Astrocyte of the spinal cord (primary cell): ENCODE results near the gene RAB11B.
"Not testable (repeated sequence)": the region's sequence is repeated elsewhere in the genome, so short reads cannot be mapped to it uniquely, and the experiment has no call there.

Source experiments
- DNase-seq: peaks from one replicate; pipeline ENCODE4 v3.0.0; 2011; ENCODE audit warnings: low read depth, low spot score
- H3K4me3 ChIP-seq: 2 replicates; pipeline ENCODE4 v1.5.1; 2011; ENCODE audit warnings: low read depth, mild to moderate bottlenecking, low read length, moderate library complexity
- in situ Hi-C: cut with HindIII; loops from 2 replicates; pipeline ENCODE4 v1.10.0; 2017; ENCODE audit warnings: low sequenced_read_pairs
- TF ChIP-seq, protein P1 (sequence below): IDR thresholded peaks from 2 replicates; pipeline ENCODE4 v1.5.1; 2012; ENCODE audit warnings: low read depth, mild to moderate bottlenecking, low read length, inconsistent platforms

The RAB11B gene

DNA sequence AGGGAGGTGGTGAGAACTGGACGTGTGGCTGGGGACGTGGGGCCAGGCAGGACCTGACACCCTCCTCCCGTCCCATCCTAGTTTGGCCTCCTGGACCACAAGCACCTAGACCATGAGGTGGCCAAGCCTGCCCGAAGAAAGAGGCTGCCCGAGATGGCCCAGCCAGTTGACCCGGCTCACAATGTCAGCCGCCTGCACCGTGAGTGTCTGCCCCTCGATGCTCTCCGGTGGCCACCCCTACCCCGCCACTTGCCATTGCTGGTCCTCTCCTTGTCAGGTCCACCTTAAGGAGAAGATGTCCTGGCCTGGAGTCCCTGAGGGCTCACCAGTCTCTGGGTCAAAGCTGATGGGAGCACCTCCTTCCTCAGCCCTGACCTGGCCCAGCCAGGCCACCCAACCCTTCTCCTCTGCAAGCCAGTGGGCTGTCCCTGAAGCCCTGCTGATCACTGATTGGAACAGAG is 24.0 kb upstream of the RAB11B start:
- no peak overlapping the region for H3K4me3 ChIP-seq
- TF ChIP-seq, protein P1, sequence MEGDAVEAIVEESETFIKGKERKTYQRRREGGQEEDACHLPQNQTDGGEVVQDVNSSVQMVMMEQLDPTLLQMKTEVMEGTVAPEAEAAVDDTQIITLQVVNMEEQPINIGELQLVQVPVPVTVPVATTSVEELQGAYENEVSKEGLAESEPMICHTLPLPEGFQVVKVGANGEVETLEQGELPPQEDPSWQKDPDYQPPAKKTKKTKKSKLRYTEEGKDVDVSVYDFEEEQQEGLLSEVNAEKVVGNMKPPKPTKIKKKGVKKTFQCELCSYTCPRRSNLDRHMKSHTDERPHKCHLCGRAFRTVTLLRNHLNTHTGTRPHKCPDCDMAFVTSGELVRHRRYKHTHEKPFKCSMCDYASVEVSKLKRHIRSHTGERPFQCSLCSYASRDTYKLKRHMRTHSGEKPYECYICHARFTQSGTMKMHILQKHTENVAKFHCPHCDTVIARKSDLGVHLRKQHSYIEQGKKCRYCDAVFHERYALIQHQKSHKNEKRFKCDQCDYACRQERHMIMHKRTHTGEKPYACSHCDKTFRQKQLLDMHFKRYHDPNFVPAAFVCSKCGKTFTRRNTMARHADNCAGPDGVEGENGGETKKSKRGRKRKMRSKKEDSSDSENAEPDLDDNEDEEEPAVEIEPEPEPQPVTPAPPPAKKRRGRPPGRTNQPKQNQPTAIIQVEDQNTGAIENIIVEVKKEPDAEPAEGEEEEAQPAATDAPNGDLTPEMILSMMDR, result no peak

GRCh38 chr19:8366961-8367326 is 23.2 kb upstream of the RAB11B start:
- no peak overlapping the region for H3K4me3 ChIP-seq

More for the DNA sequence above, 24.0 kb upstream of the RAB11B start:
- no peak for DNase-seq
- in situ Hi-C loops, result no loop called here

DNA sequence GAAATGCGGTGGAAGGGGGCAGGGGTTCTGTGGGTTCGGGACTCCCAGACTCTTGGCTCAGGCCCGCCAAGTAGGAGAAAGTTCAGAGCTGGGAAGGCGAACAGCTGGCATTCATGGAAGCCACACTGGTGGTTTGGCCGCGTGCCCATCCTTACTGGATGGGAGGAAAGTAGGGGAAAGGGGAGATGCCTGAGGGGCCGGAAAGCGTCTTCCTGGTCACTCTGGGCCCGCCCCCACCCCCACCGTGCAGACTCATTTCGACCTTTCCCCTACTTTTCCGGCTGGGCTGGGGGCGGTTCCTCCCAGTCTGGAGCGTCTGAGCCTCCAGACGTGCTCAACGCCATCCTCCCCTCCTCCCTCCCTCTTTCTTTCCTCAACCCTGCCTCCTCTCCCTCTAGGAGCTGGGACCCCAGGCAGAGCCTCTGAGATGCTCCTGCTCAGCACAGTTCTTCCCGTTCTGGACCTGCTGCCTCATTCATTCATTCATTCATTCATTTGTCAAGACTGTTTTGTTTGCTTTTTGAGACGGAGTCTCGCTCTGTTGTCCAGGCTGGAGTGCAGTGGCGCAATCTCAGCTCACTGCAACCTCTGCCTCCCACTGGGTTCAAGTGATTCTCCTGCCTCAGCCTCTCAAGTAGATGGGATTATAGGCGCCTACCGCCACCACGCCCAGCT is 22.7 kb upstream of the RAB11B start:
- DNase-seq, result peak; percentile 96
- in situ Hi-C loops, result no loop called here
- no peak overlapping the region for H3K4me3 ChIP-seq
- TF ChIP-seq, protein P1, result no peak

More at GRCh38 chr19:8366961-8367326, 23.2 kb upstream of the RAB11B start:
- DNase-seq, result no peak
- TF ChIP-seq, protein P1, result no peak
- in situ Hi-C loops, result no loop called here

DNA sequence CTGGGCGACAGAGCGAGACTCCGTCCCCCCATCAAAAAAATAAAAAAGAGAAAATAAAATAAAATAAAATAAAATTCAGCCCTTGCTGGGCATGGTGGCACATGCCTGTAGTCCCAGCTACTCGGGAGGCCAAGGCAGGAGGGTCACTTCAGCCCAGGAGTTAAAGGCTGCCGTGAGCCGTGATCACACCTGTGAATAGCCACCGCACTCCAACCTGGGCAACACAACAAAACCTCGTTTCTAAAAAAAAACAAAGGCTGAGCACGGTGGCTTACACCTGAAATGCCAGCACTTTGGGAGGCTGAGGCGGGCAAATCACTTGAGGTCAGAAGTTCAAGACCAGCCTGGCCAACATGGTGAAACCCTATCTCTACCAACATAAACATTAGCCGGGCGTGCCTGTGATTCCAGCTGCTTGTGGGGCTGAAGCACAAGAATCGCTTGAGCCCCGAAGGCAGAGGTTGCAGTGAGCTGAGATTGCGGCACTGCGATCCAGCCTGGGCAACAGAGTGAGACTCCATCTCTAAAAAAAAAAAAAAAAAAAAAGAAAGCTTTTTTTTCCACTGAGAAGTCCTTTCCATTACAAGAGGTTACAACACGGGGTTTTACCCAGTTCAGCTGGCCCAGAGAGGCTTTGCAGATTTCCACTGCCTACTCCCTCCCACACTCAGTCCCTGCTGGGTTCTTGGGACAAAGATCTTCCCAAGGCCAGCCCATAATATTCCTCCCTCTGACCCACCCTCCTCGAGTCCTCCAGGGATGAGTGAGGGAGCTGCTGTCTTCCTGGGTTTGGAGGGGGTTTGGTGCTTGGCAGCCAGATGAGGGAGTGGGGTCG is 19.8 kb upstream of the RAB11B start:
- TF ChIP-seq, protein P1, result no peak
- no peak overlapping the region for H3K4me3 ChIP-seq
- DNase-seq, result no peak
- in situ Hi-C loops, result no loop called here

- in situ Hi-C loops, result no loop called here
- H3K4me3 ChIP-seq, result no peak overlapping the region
- TF ChIP-seq, protein P1, result no peak
- no peak for DNase-seq
These were observed 19.0 kb upstream of the RAB11B start for GRCh38 chr19:8371011-8371804.

DNA sequence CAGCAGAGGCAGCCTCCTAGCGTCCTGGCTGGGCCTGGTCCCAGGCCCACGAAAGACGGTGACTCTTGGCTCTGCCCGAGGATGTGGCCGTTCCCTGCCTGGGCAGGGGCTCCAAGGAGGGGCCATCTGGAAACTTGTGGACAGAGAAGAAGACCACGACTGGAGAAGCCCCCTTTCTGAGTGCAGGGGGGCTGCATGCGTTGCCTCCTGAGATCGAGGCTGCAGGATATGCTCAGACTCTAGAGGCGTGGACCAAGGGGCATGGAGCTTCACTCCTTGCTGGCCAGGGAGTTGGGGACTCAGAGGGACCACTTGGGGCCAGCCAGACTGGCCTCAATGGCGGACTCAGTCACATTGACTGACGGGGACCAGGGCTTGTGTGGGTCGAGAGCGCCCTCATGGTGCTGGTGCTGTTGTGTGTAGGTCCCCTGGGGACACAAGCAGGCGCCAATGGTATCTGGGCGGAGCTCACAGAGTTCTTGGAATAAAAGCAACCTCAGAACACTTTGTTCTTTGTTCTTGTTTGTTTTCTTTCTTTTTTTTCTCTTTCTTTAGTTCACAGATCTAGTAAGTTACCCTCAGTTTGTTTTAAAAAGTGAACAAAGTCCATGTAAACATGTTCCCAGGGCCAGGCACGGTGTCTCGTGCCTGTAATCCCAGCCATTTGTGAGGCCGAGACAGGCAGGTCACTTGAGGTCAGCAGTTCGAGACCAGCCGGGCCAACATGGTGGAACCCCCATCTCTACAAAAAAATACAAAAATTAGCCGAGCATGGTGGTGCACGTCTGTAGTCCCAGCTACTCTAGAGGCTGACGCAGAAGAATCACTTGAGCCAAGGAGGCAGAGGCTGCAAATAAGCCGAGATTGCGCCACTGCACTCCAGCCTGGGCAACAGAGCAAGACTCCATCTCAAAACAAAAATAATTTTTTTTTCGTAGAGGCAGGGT is 16.0 kb upstream of the RAB11B start:
- DNase-seq, result peak; percentile 42
- H3K4me3 ChIP-seq, result no peak overlapping the region
- in situ Hi-C loops, result no loop called here
- TF ChIP-seq, protein P1, result no peak

DNA sequence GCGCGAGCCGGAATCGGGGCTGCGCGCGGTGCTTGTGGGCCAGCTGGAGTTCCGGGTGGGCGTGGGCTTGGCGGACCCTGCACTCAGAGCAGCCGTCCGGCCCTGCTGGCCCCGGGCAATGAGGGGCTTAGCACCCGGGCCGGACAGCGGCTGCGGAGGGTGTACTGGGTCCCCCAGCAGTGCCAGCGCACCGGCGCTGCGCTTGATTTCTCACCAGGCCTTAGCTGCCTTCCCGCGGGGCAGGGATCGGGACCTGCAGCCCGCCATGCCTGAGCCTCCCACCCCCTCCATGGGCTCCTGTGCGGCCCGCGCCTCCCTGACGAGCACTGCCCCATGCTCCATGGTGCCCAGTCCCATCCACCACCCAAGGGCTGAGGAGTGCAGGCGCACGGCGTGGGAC is 14.4 kb upstream of the RAB11B start:
- DNase-seq, H3K4me3 ChIP-seq, in situ Hi-C loops: not testable (repeated sequence)

DNA sequence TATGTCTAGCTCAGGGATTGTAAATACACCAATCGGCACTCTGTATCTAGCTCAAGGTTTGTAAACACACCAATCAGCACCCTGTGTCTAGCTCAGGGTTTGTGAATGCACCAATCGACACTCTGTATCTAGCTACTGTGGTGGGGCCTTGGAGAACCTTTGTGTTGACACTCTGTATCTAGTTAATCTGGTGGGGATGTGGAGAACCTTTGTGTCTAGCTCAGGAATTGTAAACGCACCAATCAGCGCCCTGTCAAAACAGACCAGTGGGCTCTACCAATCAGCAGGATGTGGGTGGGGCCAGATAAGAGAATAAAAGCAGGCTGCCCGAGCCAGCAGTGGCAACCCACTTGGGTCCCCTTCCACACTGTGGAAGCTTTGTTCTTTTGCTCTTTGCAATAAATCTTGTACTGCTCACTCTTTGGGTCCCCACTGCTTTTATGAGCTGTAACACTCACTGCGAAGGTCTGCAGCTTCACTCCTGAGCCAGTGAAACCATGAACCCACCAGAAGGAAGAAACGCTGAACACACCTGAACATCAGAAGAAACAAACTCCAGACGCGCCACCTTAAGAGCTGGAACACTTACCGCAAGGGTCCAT is 13.7 kb upstream of the RAB11B start:
- in situ Hi-C loops, DNase-seq, H3K4me3 ChIP-seq: not testable (repeated sequence)
